Activated naive CD4-positive, alpha-beta T cell treated with anti-CD3 and anti-CD28 coated beads, Interleukin-2, amount 50 U/mL, for 16 hours (primary cell): ENCODE results near the gene COL1A1.

ENCODE experiments used
- DNase-seq: peaks from one replicate; pipeline ENCODE4 v3.0.0-alpha.2; 2020

COL1A1 gene

DNA sequence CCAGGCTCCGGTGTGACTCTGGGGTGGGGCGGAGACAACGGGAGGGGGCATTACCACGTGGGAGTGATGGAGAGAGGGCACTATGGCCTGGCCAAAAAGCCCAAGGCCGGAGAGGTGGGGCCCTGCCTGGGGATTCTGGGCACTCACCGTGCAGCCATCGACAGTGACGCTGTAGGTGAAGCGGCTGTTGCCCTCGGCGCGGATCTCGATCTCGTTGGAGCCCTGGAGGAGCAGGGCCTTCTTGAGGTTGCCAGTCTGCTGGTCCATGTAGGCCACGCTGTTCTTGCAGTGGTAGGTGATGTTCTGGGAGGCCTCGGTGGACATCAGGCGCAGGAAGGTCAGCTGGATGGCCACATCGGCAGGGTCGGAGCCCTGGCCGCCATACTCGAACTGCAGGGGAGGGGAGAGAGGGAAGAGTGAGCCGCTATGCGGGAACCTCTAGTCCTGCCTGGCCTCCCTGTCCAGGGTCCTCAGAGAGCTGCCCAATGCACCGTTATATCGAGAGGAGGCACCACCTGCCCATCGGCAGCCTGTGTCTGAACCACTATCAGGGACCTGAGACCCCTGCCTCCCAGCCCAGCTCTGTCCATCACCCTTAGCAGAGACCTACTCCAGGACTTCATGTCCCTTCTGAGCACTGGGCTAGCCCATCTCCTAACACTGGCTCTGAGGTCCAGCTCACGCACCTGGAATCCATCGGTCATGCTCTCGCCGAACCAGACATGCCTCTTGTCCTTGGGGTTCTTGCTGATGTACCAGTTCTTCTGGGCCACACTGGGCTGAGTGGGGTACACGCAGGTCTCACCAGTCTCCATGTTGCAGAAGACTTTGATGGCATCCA, 15.6 kb downstream of the COL1A1 start:
- DNase-seq = no peak

DNA sequence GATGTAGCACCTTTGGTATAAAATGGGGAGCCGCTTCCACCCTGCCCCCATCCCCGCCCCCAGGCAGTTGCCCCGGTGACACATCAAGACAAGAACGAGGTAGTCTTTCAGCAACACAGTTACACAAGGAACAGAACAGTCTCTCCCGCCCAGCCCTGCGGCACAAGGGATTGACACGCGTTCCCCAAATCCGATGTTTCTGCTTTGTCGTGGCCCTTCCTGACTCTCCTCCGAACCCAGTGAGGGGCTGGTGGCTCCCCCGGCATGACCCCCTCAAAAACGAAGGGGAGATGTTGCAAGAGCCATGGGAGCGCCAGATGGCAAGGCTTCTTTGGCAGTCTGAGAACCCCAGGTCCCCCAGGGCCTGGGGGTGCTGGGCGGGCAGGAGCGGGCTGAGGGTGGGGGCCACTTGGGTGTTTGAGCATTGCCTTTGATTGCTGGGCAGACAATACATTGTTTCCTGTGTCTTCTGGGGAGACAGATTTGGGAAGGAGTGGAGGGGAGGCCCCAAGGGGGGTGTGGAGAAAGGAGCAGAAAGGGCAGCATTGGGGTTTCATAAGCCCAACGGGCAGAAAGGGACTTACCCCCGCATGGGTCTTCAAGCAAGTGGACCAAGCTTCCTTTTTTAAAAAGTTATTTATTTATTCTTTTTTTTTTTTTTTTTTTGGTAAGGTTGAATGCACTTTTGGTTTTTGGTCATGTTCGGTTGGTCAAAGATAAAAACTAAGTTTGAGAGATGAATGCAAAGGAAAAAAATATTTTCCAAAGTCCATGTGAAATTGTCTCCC, 16.6 kb downstream of the COL1A1 start:
- DNase-seq = no peak

DNA sequence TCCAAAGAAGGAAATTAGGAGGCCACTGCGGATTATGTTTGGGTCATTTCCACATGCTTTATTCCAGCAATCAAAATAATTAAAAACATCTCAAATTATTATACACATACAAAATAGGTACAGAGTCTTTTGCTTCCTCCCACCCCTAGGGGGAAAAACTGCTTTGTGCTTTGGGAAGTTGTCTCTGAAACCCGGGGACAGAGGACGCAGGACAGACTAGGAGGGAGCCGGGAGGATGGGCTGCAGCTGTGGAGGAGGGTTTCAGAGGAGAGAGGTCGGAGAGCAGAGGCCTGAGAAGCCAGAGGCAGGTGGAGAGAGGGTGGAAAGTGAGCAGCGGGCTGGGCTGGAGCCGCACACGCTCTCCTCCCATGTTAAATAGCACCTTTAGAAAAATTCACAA, 17.4 kb downstream of the COL1A1 start:
- no peak for DNase-seq

DNA sequence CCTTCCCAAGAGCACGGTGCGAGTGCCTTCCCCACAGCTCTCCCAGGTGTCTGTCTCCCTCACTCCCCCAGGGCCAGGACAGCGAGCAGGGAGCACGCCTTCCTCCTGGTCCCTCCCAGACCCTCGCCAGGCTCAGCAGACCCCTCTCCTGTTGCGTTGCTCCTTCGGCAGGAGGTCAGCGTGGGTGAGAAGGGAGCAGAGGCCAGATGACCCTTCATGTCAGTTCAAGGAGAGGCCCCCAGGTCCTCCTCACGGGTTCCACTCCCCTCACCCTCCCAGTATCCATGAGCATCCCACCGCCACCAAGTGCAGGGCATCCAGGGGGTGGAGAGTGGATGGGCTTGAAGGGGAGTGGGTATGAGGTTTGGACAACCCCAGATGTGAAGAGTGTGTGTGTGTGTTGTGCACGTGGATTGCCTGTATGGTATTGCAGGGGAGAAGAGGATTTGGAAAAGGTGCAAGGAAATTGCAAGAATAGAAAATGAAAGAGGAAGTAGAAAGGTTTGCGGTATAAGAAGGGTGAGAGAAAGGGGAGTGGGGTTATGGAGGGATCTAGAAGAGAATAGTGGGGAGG, 17.9 kb downstream of the COL1A1 start:
- no peak for DNase-seq

DNA sequence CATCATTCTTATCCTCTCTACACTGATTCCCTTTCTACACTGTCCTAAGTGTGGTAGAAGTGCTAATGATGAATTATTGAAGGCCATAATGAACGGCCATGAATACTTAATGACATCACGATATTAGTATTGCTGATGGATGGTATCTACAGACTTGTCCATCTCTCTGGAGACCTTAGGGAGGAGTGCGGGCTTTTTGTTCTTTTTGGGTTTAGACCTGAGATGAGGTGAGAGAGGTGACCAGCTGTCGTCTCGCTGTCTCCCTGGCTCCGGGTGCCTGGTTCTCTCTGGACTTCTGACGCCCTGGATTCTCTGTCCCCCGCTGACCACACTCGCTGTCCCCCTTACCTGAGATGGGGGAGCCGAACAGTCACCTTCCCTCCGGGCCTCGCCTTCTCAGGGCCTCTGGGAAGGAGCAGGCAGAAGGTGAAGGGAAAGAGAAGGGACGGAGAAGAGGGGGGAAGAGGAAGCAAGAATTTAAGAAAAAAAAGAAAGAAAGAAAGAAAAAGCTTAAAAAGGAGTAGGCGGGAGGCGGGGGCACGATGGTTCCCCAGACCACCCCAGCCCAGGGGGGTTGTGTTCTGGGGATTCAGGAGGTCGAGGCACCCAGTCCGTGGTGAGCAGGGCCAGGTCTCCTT, 18.5 kb downstream of the COL1A1 start:
- no peak for DNase-seq

DNA sequence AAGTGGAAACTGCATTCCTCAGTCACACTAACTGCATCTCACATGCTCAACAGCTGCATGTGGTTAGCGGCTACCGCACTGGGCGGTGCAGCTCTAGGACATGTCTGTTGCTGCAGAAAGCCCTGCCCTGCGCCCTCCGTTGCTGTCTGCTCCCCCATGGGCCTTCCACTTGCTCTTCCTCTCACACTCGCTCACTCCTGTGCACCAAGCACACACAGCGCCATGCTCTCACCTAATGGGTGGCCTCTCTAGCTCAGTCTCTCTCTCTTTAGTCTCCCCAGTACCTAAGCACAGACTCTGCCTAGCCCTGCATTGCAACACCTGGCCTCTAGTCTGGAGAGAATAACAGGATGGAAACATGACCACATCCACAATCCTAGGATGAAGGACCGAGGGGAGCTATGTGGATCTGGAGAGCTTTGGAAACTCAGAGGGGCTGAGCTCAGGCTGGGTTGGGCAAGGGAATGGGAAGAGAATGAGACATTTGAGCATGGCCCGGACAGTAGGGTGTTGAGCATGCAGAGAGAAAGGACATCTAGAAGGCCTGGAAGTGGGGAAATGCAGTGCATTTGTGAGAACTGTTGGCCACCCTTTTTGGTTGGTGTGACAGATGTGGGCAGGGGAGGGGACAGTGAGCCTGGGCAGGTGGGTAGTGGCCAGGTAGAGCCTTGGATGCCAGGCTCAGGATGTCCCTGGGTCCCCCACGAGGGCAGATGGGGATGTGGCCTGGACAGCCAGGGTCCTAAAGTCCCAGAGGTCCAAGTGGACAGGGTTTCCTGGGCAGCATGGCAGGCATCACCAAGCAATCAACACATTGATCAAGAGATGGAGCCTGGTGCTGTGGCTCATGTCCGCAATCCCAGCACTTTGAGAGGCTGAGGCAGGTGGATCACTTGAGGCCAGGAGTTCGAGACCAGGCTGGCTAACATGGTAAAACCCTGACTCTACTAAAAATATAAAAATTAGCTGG, 19.6 kb downstream of the COL1A1 start:
- no peak for DNase-seq

DNA sequence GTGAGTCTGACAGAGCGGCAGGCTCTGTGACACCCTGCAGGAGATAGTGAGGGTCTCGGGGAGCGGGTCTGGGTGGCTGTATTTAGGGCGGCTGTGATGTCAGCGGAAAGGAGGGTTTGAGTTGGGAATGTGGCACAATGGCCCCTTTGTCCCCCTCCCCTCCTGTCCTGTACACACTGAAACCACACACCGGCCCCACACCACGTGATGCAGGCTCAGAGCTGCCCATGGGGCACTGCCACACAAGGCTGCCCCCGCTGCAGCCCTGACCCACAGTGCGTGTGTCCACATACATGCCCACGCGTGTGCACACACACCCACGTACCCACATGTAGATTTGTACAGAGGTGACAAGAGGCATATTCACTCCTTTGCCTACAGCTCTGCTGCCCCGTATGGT, 20.3 kb downstream of the COL1A1 start:
- no peak for DNase-seq

DNA sequence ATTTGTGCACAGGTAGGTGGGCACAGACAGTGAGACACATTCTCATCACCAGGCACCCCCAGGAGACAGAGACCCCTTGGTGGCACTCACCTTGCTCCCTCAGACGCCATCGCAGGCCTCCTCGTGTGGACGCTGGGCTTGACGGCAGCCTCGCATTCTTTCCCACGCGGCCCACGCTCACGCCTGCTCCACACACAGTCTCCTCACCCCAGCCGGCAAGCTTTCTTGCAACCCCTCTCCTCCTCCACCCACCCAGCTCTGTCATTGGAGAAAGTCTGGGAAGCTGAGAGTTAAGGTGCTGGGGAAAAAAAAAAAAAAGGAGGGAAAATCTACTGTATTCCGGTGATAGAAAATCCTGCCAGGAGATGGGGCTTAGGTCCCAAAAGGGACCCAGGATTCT, 20.8 kb downstream of the COL1A1 start:
- DNase-seq = no peak

DNA sequence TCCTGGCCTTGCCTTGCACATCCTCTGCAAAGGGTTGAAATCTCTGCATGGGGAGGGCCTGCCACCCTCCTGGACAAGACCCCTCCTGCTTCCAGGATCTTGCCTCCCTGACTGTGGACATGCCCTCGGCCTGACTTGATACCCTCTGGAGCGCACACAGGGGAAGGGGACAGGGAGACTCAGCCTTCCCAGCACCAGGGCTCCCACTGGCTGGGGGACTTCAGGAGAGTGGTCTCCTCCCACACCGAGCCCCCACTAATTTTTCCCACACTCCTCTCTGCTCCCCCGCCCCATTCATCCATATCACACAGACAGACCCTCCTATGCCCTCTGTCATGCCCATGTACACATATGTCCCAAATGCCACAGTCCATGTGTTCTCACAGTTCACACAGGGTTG, 21.3 kb downstream of the COL1A1 start:
- no peak for DNase-seq

DNA sequence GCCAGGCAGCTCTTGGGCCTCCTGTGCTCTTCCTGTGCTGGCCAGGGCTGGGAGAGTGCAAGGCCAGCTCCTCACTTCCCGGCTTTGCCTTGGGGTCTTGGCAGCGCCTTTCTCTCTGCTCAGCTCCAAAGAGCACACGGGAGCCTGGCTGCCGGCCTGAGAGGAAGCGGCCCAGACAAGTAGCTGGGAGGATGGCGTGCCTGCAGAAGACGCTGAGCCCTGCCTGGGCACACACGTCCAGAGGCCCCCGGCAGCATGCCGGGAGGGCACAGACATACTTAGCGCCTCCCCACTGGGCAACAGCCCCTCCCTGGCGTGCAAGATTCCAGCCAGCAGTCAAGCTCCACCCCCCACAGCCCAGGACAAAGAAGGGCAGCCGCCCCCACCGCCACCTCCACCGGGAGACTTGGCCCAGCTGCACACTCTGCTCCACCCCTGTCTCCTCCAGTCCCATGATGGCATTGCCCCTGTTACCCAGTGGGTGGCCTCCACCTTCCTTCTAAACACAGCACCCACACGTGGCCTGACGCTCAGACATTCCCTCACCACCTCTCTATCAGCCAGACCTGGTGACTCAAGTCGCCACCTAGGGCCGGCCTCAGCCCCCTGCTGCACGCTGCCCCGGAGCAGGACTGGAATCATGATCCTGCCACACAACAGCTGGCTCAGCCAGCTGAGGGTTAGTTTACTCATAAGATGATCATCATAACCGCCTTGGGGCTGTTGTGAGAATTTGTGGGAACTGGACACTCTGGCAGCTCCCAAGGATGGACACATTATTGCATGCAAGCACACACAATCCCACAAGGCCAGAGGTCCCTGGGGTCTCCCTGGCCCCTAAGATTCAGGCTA, 23.2 kb downstream of the COL1A1 start:
- DNase-seq = peak; percentile 39

DNA sequence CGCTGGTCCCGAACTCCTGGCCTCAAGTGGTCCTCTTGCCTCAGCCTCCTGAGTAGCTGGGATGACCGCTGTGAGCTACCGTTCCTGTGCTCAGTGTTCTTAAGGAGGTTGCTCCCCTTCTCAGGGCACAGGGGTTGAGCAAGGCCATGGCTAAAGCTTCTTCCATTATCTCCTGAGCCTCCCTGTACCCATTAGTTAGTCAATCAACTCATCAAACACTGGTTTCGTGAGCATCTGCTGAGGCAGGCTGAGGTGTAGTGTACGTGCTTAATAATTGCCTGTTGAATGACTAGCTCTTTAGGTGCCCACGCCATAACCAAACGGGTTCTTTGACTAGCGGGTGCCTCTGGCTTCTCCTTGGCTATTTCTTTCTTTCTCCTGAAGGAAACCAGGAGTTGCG, 24.0 kb downstream of the COL1A1 start:
- no peak for DNase-seq

DNA sequence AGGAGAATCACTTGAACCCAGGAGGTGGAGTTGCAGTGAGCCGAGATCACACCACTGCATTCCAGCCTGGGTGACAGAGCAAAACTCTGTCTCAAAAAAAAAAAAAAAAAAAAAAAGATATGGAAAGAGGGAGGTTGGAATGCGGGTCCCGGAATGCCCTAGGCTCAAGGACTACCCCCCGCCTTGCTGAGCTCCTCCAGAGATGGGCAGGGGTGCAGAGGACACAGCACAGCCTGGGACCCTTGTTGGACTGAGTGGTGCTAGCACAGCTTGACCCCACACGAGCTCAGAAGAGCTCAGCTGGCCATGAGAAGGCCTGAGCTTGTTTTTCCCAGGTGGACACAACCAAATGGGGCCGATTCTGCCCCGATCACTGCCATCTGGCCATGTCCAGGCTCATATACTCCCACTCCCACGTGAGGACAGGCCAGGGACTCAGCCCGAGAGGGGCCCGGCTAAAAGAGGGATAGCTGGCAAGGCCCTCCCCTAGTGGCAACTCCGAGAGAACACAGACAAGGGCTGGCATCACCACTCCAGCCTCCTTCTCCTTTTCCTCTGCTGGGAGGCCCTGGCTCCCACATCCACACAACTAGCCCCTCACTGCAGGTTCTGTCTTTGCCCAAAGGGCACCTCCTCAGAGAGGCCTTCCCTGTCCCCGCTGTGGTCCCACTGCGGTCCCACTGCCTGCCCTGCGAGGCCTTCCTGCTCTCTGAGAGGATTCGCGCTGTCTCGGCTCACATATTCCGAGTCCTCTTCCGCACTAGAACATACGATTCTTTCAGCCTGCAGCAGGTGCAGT, 24.7 kb downstream of the COL1A1 start:
- no peak for DNase-seq

DNA sequence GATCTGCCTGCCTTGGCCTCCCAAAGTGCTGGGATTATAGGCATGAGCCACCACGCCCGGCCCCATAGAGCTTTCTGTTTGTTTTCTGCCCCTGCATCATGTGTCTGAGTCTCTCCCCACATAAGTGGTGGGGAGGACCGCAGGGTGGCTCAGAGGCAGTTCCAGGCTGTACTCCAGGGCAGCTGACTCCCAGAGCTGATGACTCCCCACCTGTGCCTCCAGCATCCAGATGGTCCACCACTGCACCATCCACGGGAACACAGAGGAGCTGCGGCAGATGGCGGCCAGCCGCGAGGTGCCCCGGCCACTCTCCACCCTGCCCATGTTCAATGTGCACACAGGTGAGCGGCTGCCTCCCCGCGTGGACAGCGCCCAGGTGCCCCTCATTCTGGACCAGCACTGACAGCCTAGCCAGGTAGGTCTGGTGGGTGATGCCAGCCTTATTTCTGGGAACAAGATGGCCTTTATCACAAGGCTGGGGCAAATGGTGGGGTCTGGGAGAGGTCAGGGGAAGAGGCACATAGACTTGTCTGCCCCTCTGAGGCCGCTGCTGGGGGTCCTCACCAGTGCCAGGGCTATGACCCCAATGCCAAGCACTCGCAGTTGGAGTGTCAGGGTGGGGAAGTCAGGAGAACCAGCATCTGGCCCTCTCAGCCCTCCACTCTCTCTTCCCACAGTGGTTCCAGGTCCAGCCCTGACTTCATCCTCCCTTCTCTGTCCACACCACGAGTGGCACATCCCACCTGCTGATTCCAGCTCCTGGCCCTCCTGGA, 26.2 kb downstream of the COL1A1 start:
- DNase-seq = no peak

DNA sequence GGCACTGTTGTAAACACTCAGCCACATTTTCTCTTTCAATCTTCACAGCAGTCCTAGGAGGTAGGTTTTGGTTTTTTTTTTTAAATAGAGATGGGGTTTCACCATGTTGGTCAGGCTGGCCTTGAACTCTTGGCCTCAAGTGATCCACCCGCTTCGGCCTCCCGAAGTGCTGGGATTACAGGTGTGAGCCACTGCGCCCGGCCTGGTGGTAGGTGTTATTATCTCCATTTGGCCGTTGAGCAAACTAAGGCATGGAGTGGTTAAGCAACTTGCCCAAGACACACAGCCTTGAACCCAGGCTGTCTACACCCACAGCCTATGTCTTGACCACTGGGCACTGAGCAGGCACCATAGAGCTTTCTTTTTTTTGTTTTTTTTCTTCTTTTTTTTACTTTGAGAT, 27.0 kb downstream of the COL1A1 start:
- no peak for DNase-seq

DNA sequence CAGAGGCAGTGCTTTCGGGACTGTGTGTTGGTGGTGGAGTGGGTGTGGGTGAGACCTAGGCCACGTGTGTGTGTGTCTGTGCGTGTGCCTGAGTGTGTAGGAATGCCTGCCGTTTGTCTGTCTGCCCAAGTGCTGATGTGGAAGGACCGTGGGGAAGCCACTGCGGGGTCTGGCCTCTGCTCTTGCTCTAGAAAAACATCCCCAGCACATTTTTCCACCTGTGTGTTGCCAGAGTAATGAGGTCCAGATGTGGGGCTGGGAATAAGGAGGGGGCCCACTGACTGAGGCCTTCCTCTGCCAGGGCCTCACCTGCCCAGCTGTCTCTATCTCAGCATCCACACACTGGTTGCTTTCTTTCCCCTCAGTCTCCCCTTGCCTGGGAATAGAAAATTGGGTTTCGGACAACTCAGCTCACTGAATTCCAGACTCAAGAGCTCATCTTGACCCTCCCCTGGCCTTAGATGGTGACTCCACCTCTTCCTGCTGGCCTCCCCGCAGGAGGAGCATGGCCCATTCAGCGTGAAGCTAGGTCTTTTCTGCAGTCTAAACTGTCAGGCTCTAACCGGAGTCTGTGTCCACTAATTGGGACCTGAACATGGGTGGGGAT, 28.0 kb downstream of the COL1A1 start:
- no peak for DNase-seq

DNA sequence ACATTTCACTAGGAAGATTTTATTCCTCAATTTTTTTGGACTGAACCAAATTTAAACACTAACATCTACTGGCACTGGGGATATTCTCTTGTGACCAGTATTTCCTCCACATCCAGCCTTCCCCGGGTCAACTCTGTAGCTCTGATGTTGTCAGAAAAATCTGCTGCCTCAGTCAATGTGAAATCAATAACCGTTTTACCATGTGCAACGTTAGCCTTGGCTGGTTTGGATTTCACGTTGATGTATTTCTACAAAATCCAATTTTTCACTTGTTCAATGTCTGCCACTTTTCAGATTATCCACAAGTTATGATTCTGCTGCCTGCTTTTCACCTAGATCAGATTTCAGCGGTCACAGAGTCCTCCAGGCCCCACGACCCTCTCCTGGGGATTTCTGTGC, 28.5 kb downstream of the COL1A1 start:
- DNase-seq = no peak

DNA sequence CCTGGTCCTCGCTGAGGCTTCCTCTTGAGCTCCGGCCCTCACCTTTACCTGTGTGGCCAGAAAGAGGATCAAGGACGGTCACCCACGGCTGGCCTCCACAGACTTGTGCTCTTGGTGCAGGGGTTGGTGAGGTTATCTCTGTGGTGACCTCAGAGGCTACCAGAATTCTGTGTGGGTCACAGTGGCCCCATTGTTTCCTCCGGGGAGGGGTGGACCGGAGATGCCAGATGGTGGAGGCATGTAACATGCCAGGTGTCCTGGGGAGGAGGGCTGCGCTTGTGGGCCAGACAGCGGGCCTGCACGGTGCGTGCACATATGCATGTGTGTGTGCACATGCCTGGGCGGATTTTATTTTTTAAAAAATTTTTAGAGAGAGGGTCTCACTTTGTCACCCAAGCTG, 29.3 kb downstream of the COL1A1 start:
- DNase-seq = no peak

DNA sequence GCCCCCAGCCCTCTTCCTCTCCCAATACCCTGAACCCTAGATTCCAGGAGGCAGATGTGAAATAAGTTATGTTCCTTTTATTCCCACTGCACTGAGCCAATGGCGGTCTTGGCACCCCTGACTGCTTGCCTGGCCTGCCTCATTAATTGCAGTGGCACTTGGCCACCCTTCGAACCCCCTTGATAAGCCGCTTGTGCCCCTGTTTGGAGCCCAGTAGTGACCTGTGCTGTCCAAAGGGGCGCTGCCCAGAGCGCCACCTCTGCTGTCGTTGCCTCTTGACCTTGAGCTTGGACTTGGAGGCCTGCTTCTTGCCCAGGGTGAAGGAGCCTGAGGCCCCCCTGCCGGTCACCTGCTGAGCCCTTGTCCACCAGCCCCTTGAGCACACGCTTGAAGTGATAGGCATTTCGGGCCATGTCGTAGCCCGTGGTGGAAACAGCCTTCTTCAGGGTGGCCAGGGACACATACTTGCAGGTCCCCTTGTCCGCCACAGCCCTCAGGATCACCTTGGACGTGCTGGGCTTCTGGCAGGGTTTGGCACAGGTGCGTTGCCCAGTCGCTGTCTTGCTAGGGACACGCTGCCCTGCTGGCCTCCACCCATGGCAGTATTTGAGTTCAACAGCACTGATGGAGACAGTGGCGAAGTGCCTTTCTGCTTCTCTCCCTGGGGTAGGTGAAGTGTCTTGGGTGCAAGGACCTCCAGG, 29.9 kb downstream of the COL1A1 start:
- DNase-seq = no peak
